ENCODE data around the gene CDCA7.
"Not testable (repeated sequence)": the region's sequence is repeated elsewhere in the genome, so short reads cannot be mapped to it uniquely, and the experiment has no call there.

The CDCA7 gene

DNA sequence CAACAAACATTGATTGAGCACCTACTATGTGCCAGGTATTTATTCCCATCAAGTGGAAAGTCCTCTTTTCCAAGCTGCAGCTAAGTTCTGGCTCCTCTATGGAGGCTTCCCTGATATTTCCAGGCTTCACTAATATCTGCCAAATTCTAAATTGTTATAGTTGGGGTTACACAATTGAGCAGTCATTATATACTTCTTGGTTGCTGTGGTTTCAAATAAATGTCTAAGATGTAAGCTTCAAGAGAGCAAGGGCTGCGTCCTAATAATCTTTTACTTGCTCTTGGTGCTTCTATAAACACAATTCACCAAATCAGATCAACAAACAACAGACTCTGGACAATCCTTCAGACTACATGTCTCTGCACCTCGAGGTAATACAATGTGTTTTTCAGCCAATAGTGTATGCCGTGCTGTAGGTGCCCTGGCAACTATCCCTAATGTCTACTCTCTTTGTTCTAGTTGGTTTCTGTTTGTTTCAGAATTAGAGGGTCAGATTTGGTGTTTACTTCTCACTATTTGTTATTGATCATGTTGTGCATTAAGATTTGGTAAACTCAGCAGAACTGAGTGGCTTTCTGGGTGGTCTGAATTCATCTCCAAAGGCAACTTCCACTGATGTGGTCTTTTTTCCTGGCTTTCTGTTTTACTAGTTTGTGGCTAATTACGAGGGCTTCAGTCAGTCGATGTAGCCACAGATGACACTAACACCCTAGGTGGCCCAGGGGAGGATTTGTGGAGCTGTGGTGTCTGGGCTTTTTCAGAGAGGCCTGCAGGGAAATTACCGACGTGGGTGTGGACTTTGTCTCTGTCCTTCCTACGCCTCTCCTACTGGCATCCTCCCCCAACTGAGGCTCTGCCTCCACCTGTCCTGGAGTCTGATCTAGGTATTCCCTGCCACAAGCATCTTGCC, 50.4 kb downstream of the CDCA7 start:
- no peak for DNase-seq

- DNase-seq = no peak
Measured at GRCh38 chr2:173407176-173407575, 52.5 kb downstream of the CDCA7 start.

GRCh38 chr2:173407646-173408045, 53.0 kb downstream of the CDCA7 start:
- DNase-seq = no peak

GRCh38 chr2:173410579-173410978, 55.9 kb downstream of the CDCA7 start:
- DNase-seq = no peak

- DNase-seq = no peak
Measured at GRCh38 chr2:173412628-173413027, 58.0 kb downstream of the CDCA7 start.

- no peak for DNase-seq
Measured at GRCh38 chr2:173414823-173415322, 60.2 kb downstream of the CDCA7 start.

DNA sequence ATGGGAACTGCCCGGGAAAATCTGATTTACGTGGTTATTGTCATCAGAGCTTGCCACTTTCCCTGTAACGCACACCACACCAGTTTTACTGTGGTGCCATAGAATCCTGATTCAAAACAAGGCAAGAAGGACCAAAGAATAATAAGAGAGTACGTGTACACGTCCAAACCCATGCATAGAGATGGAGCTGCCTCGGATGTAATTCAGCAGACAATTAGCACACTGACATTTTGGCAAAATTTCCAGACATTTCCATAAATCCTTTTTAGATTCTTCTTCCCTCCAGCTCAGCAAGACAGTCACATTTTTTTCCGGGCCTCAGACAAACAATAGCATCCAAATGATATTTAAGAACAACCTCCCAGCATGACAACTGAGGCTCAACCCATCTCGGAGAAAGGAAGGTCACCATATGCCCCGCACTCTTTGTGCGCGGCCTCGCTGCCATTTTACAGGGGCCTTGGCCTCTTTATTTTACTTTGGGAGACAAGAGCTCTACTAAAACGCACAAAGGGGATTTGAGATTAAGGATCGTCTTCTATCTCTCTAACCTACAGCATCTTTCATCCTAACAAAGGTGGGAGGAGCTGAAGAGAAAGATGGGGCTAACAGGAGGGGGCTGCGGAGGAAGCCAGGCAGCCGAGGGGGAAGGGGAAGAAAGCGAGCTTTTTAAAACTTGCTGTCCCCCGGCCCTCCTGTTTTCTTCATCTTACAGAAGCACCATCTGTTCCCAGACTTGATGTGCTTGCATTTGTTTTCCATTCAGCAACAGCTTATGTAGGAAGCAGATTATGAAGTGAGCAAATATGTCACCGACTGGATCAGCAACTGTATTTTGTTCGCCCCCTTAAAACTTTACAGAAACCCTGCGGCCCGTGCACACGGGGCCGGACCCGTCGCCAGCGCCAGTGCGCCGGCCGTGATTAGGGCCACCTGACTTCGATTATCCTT, 61.0 kb downstream of the CDCA7 start:
- DNase-seq = no peak

GRCh38 chr2:173416415-173417152, 61.9 kb downstream of the CDCA7 start:
- not testable (repeated sequence) for DNase-seq

DNA sequence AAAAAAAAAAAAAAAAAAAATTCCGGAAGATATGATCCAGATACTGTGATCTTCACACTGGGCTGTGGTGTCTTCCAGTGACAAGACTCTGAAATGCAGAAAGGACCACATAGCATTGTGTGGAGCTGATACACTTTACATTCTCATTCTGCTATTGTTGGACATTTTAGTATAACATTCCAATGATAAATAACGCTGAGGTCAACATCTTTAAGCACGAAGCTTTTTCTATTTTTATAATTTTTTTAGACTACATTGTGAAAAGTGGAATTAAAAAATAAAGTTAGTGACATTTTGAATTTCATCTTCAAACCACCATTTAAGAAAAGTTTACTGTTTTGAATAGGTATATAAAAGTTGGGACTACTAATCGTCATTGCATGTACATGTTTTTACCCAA, 62.7 kb downstream of the CDCA7 start:
- no peak for DNase-seq

GRCh38 chr2:173417802-173418201, 63.1 kb downstream of the CDCA7 start:
- no peak for DNase-seq

Data from NCI-H1930 (cell line).